H1 (cell line): ENCODE measurements around the gene TSSK6.

Source experiments
- CHD2 ChIP-seq: IDR thresholded peaks from 2 replicates; pipeline ENCODE4 v1.6.1; 2012; ENCODE audit warnings: low read length, improper control_type of control experiment
- CTCF ChIP-seq, 3 experiments: IDR thresholded peaks; 1 replicate in 2 of 3; 2 replicates in 1 of 3; pipeline versions ENCODE4 v1.5.1 to v1.6.1; 2011; ENCODE audit warnings: low read length in 3 of 3, mild to moderate bottlenecking in 3 of 3, inconsistent platforms in 2 of 3, low read depth in 1 of 3, moderate library complexity in 1 of 3; ENCODE audit not compliant: insufficient read depth in 1 of 3; ENCODE audit errors: control extremely low read depth in 1 of 3
- EP300 ChIP-seq, 2 experiments: IDR thresholded peaks; 1 replicate in 1 of 2; 2 replicates in 1 of 2; pipeline ENCODE4 v1.6.1; 2011 to 2012; ENCODE audit warnings: low read depth in 2 of 2, low read length in 2 of 2, mild to moderate bottlenecking in 2 of 2, borderline replicate concordance in 1 of 2, inconsistent platforms in 1 of 2, moderate library complexity in 1 of 2
- EZH2 ChIP-seq: fragments of 200-600 bp; sonication (generic); IDR thresholded peaks from 2 replicates; pipeline ENCODE4 v1.7.1; 2012; ENCODE audit warnings: low read depth, mild to moderate bottlenecking, moderate library complexity, low read length, inconsistent platforms; ENCODE audit not compliant: severe bottlenecking
- GABPA ChIP-seq: IDR thresholded peaks from 2 replicates; pipeline ENCODE4 v1.6.1; 2011; ENCODE audit warnings: mild to moderate bottlenecking, low read length, moderate library complexity, borderline replicate concordance; ENCODE audit not compliant: insufficient read depth
- HDAC2 ChIP-seq, 2 experiments: fragments of 300-600 bp in 1 of 2; sonication (generic) in 1 of 2; IDR thresholded peaks; 2 replicates each; pipeline ENCODE4 v1.6.1; 2011 to 2012; ENCODE audit warnings: low read depth in 2 of 2, low read length in 2 of 2, mild to moderate bottlenecking in 2 of 2, moderate library complexity in 2 of 2, borderline replicate concordance in 1 of 2, inconsistent platforms in 1 of 2
- POLR2A ChIP-seq, 2 experiments: IDR thresholded peaks; 1 replicate in 1 of 2; 2 replicates in 1 of 2; pipeline ENCODE4 v1.6.1; 2011; ENCODE audit warnings: low read depth in 2 of 2, low read length in 2 of 2, mild to moderate bottlenecking in 2 of 2; ENCODE audit errors: control extremely low read depth in 1 of 2
- POLR2AphosphoS5 ChIP-seq: IDR thresholded peaks from 2 replicates; pipeline ENCODE4 v1.6.1; 2011; ENCODE audit warnings: low read depth, low read length
- SP2 ChIP-seq: IDR thresholded peaks from 2 replicates; pipeline ENCODE4 v1.6.1; 2012; ENCODE audit warnings: mild to moderate bottlenecking, low read length, inconsistent platforms
- SUZ12 ChIP-seq: fragments of 200-600 bp; sonication (generic); IDR thresholded peaks from 2 replicates; pipeline ENCODE4 v1.6.1; 2012; ENCODE audit warnings: mild to moderate bottlenecking, inconsistent platforms, low read length, moderate library complexity, mixed read lengths
- TAF1 ChIP-seq: IDR thresholded peaks from 2 replicates; pipeline ENCODE4 v1.6.1; 2011; ENCODE audit warnings: mild to moderate bottlenecking, low read depth, low read length

DNA sequence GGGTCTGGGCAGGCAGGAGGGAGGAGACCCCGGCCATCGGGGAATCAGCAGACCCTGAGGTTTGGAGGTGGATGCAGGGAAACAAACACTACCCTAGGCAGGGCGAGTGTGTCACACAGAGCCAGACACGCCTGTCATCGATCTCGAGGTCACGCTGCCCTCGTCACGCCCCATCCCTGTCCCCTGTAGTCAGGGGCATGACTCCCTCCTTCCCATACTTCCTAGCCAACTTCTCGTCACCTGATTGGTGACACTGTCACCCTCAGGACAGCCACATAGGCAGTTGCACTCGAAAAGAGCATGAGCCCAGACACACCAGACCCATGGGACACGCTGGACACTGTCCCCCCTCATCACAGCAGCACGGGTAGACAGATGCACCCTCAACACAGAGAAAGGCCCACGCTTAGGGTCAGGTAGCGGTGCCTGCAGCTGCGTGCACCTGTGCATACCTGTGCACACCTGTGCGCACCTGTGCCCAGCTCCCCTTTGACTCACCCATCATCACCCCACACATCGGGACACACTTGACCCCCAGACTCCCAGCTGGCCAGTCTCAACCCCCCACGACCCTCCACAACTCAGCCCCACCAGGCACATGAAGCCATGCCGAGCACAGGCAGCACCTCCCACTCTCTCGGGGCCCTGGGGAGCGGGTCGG is 34.6 kb upstream of the TSSK6 start:
- no peak for TF ChIP-seq GABPA
- no peak for TF ChIP-seq SP2
- TF ChIP-seq CHD2: no peak
- TF ChIP-seq CTCF (IDR thresholded peaks at IDR 0.05; ENCODE audit: control extremely low read depth in 1 of 3, insufficient read depth in 1 of 3, low read depth in 1 of 3, low read length in 3 of 3): no peak
- no peak for TF ChIP-seq EZH2
- TF ChIP-seq TAF1: no peak
- TF ChIP-seq EP300 (IDR thresholded peaks at IDR 0.05; ENCODE audit: borderline replicate concordance in 1 of 2, low read depth in 2 of 2, low read length in 2 of 2): no peak
- no peak for TF ChIP-seq POLR2A (IDR thresholded peaks at IDR 0.05; ENCODE audit: control extremely low read depth in 1 of 2, low read depth in 2 of 2, low read length in 2 of 2)
- TF ChIP-seq SUZ12: no peak
- no peak for TF ChIP-seq HDAC2 (IDR thresholded peaks at IDR 0.05; ENCODE audit: borderline replicate concordance in 1 of 2, low read depth in 2 of 2, low read length in 2 of 2)
- no peak for TF ChIP-seq POLR2AphosphoS5
